GM23338 (cell line): Measurements from ENCODE around the gene TINAG.
"Not testable (repeated sequence)": the region's sequence is repeated elsewhere in the genome, so short reads cannot be mapped to it uniquely, and the experiment has no call there.

Source experiments
- CTCF ChIP-seq, 2 experiments: fragments of 200-600 bp in 1 of 2; sonication (generic) in 1 of 2; conservative IDR thresholded peaks; 2 replicates each; pipeline versions ENCODE4 v1.5.1 to v1.6.1; 2016 to 2017; ENCODE audit warnings: antibody characterized with exemption in 2 of 2, low read depth in 2 of 2, mild to moderate bottlenecking in 2 of 2, moderate library complexity in 1 of 2
- POLR2AphosphoS5 ChIP-seq: IDR thresholded peaks from 2 replicates; pipeline ENCODE4 v1.6.1; 2016; ENCODE audit warnings: antibody characterized with exemption, low read depth

- not testable (repeated sequence) for TF ChIP-seq CTCF (conservative IDR thresholded peaks at IDR 0.05; ENCODE audit: low read depth in 2 of 2); POLR2AphosphoS5
Measured at GRCh38 chr6:54331571-54331970, 23.3 kb downstream of the TINAG start.
